ENCODE measurements around the gene TRAPPC2L. TPM values are rescaled to one million over a fixed set of nuclear protein-coding genes. Genes with fewer than 3 reads are reported as not detected.
"Not testable (repeated sequence)": the region's sequence is repeated elsewhere in the genome, so short reads cannot be mapped to it uniquely, and the experiment has no call there.

TRAPPC2L gene
- total and polyA plus RNA-seq, 10 of the 15 experiments (the other 5 are each of a cell fraction or from before 2014, with no cell fraction given), result 56.3 to 363 (median 118) TPM

- SMC1A ChIA-PET (ENCODE audit: uncharacterized antibody, unreplicated experiment); BruUV-seq (replicated peaks); POLR2A ChIA-PET: not testable (repeated sequence)
Observed at GRCh38 chr16:88894266-88894665, 37.3 kb downstream of the TRAPPC2L start.

GRCh38 chr16:88894681-88895300, 37.9 kb downstream of the TRAPPC2L start:
- WGBS (ENCODE audit: insufficient coverage, insufficient replicate concordance, low lambda C conversion rate, missing lambda C conversion rate), result 59% methylated on average over 21 of the region's 21 CpGs
- TF ChIP-seq TBL1XR1 (IDR thresholded peaks at IDR 0.05; ENCODE audit: low read depth, low read length) (no peak), BRCA1 (IDR thresholded peaks at IDR 0.05; ENCODE audit: low read depth, low read length) (no peak), NKRF (conservative IDR thresholded peaks at IDR 0.05) (no peak), SPI1 (IDR thresholded peaks at IDR 0.05; ENCODE audit: borderline replicate concordance, insufficient read depth, low read depth, low read length) (no peak), HDAC6 (IDR thresholded peaks at IDR 0.05; ENCODE audit: unreplicated experiment) (no peak), POLR2A (IDR thresholded peaks at IDR 0.05; ENCODE audit: low read depth, low read length) (no peak), FOXK2 (IDR thresholded peaks at IDR 0.05) (no peak), MAX (IDR thresholded peaks at IDR 0.05; ENCODE audit: low read depth, low read length) (no peak), EED (IDR thresholded peaks at IDR 0.05; ENCODE audit: low read depth) (no peak), MEF2B (IDR thresholded peaks at IDR 0.05; ENCODE audit: partially characterized antibody, poor library complexity, severe bottlenecking) (no peak), CBX5 (IDR thresholded peaks at IDR 0.05; ENCODE audit: low read depth) (no peak), CHD2 (IDR thresholded peaks at IDR 0.05; ENCODE audit: borderline replicate concordance, low read depth, low read length) (no peak), KDM1A (IDR thresholded peaks at IDR 0.05; ENCODE audit: borderline replicate concordance) (no peak), POU2F2 (IDR thresholded peaks at IDR 0.05; ENCODE audit: borderline replicate concordance, low read depth, low read length) (no peak), ZZZ3 (IDR thresholded peaks at IDR 0.05; ENCODE audit: control insufficient read depth, insufficient read length, low read depth) (no peak)
- DNase-seq (ENCODE audit: low read depth, low spot score) (no peak), ATAC-seq (no peak), FAIRE-seq (no peak)
- ChIA-PET POLR2A (no interaction called here), CTCF (no interaction called here), RAD21 (ENCODE audit: unreplicated experiment) (no interaction called here), SMC1A (ENCODE audit: uncharacterized antibody, unreplicated experiment) (no interaction called here)
- Histone ChIP-seq H4K20me1 (ENCODE audit: control insufficient read depth, insufficient read depth) (no peaks in the 10 kb centered on the region), H3K4me2 (ENCODE audit: control insufficient read depth, insufficient read depth) (no peak overlapping the region), H3K4me3 (no peak overlapping the region), H2AFZ (ENCODE audit: control insufficient read depth, low read depth, low read length) (no peak overlapping the region), H3K9me3 (replicated peaks; ENCODE audit: control insufficient read depth, insufficient read depth, low read length) (no peaks in the 10 kb centered on the region), H3K4me1 (ENCODE audit: control insufficient read depth, insufficient read depth, low read length) (no peaks in the 10 kb centered on the region), H3K36me3 (ENCODE audit: control insufficient read depth in 2 of 2, insufficient read depth in 2 of 2, low read length in 1 of 2) (peaks cover 1 to 4% of the 10 kb centered on the region in 2 experiments; a peak in 3 of 4 replicates), H3K27ac (ENCODE audit: control insufficient read depth, insufficient read depth) (no peak overlapping the region), H3K9ac (ENCODE audit: control insufficient read depth, insufficient read depth, low read length) (no peak overlapping the region), H3K27me3 (replicated peaks in 1 of 2; ENCODE audit: control insufficient read depth in 2 of 2, insufficient read depth in 2 of 2, low read length in 1 of 2) (no peaks in the 10 kb centered on the region), H3K79me2 (ENCODE audit: control insufficient read depth, insufficient read depth, low read length) (no peaks in the 10 kb centered on the region)
- intact Hi-C loops (cut with micrococcal nuclease; ENCODE audit: unreplicated experiment) (no loop called here), in situ Hi-C loops (cut with MboI) (no loop called here)
- BruUV-seq (replicated peaks), result no TSS peak

More at GRCh38 chr16:88894266-88894665, 37.3 kb downstream of the TRAPPC2L start:
- H4K20me1 ChIP-seq (ENCODE audit: control insufficient read depth, insufficient read depth); H3K4me2 ChIP-seq (ENCODE audit: control insufficient read depth, insufficient read depth); H2AFZ ChIP-seq (ENCODE audit: control insufficient read depth, low read depth, low read length); intact Hi-C loops (cut with micrococcal nuclease; ENCODE audit: unreplicated experiment); H3K27ac ChIP-seq (ENCODE audit: control insufficient read depth, insufficient read depth); RAD21 ChIA-PET (ENCODE audit: unreplicated experiment); H3K4me3 ChIP-seq; CTCF ChIA-PET; ATAC-seq; H3K36me3 ChIP-seq (ENCODE audit: control insufficient read depth in 2 of 2, insufficient read depth in 2 of 2, low read length in 1 of 2); DNase-seq (ENCODE audit: low read depth, low spot score); H3K9me3 ChIP-seq (replicated peaks; ENCODE audit: control insufficient read depth, insufficient read depth, low read length); H3K27me3 ChIP-seq (replicated peaks in 1 of 2; ENCODE audit: control insufficient read depth in 2 of 2, insufficient read depth in 2 of 2, low read length in 1 of 2); in situ Hi-C loops (cut with MboI); H3K79me2 ChIP-seq (ENCODE audit: control insufficient read depth, insufficient read depth, low read length); H3K4me1 ChIP-seq (ENCODE audit: control insufficient read depth, insufficient read depth, low read length); H3K9ac ChIP-seq (ENCODE audit: control insufficient read depth, insufficient read depth, low read length); FAIRE-seq: not testable (repeated sequence)
- WGBS (ENCODE audit: insufficient coverage, insufficient replicate concordance, low lambda C conversion rate, missing lambda C conversion rate), result 100% methylated on average over 5 of the region's 6 CpGs

Data from GM12878 (cell line).